ENCODE data around the gene SYNJ1.

- TF ChIP-seq REPIN1 (CRISPR knock-in tag; IDR thresholded peaks at IDR 0.05; ENCODE audit: borderline replicate concordance, low read depth) (no peak), MIER2 (CRISPR knock-in tag; IDR thresholded peaks at IDR 0.05) (no peak), CEBPZ (IDR thresholded peaks at IDR 0.05; ENCODE audit: low read length) (no peak), RELA (CRISPR knock-in tag; IDR thresholded peaks at IDR 0.05) (no peak), FOSL2 (CRISPR knock-in tag; IDR thresholded peaks at IDR 0.05) (no peak), EZH2 (conservative IDR thresholded peaks at IDR 0.05; ENCODE audit: low read depth, low read length) (no peak), POLR2A (IDR thresholded peaks at IDR 0.05; ENCODE audit: insufficient read depth in 1 of 2, low read depth in 2 of 2, low read length in 2 of 2) (no peak)
- TF ChIP-seq, protein P1, sequence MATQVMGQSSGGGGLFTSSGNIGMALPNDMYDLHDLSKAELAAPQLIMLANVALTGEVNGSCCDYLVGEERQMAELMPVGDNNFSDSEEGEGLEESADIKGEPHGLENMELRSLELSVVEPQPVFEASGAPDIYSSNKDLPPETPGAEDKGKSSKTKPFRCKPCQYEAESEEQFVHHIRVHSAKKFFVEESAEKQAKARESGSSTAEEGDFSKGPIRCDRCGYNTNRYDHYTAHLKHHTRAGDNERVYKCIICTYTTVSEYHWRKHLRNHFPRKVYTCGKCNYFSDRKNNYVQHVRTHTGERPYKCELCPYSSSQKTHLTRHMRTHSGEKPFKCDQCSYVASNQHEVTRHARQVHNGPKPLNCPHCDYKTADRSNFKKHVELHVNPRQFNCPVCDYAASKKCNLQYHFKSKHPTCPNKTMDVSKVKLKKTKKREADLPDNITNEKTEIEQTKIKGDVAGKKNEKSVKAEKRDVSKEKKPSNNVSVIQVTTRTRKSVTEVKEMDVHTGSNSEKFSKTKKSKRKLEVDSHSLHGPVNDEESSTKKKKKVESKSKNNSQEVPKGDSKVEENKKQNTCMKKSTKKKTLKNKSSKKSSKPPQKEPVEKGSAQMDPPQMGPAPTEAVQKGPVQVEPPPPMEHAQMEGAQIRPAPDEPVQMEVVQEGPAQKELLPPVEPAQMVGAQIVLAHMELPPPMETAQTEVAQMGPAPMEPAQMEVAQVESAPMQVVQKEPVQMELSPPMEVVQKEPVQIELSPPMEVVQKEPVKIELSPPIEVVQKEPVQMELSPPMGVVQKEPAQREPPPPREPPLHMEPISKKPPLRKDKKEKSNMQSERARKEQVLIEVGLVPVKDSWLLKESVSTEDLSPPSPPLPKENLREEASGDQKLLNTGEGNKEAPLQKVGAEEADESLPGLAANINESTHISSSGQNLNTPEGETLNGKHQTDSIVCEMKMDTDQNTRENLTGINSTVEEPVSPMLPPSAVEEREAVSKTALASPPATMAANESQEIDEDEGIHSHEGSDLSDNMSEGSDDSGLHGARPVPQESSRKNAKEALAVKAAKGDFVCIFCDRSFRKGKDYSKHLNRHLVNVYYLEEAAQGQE (IDR thresholded peaks at IDR 0.05; ENCODE audit: borderline replicate concordance in 1 of 2, low read depth in 1 of 2, low read length in 2 of 2) = no peak
- TF ChIP-seq, protein P2, sequence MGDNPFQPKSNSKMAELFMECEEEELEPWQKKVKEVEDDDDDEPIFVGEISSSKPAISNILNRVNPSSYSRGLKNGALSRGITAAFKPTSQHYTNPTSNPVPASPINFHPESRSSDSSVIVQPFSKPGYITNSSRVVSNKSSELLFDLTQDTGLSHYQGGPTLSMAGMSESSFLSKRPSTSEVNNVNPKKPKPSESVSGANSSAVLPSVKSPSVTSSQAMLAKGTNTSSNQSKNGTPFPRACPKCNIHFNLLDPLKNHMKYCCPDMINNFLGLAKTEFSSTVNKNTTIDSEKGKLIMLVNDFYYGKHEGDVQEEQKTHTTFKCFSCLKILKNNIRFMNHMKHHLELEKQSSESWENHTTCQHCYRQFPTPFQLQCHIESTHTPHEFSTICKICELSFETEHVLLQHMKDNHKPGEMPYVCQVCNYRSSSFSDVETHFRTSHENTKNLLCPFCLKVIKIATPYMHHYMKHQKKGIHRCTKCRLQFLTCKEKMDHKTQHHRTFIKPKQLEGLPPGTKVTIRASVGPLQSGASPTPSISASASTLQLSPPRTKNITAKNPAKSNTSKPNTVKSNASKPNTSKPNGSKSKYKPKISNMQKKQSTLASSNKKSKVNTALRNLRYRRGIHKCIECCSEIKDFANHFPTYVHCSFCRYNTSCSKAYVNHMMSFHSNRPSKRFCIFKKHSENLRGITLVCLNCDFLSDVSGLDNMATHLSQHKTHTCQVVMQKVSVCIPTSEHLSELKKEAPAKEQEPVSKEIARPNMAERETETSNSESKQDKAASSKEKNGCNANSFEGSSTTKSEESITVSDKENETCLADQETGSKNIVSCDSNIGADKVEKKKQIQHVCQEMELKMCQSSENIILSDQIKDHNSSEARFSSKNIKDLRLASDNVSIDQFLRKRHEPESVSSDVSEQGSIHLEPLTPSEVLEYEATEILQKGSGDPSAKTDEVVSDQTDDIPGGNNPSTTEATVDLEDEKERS (CRISPR knock-in tag; IDR thresholded peaks at IDR 0.05) = no peak
- TF ChIP-seq, protein P3, sequence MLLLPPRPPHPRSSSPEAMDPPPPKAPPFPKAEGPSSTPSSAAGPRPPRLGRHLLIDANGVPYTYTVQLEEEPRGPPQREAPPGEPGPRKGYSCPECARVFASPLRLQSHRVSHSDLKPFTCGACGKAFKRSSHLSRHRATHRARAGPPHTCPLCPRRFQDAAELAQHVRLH (CRISPR knock-in tag; IDR thresholded peaks at IDR 0.05; ENCODE audit: borderline replicate concordance, low read depth) = no peak
- TF ChIP-seq, protein P4, sequence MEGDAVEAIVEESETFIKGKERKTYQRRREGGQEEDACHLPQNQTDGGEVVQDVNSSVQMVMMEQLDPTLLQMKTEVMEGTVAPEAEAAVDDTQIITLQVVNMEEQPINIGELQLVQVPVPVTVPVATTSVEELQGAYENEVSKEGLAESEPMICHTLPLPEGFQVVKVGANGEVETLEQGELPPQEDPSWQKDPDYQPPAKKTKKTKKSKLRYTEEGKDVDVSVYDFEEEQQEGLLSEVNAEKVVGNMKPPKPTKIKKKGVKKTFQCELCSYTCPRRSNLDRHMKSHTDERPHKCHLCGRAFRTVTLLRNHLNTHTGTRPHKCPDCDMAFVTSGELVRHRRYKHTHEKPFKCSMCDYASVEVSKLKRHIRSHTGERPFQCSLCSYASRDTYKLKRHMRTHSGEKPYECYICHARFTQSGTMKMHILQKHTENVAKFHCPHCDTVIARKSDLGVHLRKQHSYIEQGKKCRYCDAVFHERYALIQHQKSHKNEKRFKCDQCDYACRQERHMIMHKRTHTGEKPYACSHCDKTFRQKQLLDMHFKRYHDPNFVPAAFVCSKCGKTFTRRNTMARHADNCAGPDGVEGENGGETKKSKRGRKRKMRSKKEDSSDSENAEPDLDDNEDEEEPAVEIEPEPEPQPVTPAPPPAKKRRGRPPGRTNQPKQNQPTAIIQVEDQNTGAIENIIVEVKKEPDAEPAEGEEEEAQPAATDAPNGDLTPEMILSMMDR (CRISPR knock-in tag; IDR thresholded peaks at IDR 0.05) = no peak
Observed at GRCh38 chr21:32741336-32741735, 13.5 kb upstream of the SYNJ1 start.
